K562 (cell line): Measurements from ENCODE around the gene IL18RAP. TPM values are rescaled to one million over a fixed set of nuclear protein-coding genes. Genes with fewer than 3 reads are reported as not detected.

Experiments used
- ATAC-seq: fragments of 200-7000 bp; cut with Tn5 transposase; 3 replicates; pipeline ENCODE4 v1.9.1; 2020; ENCODE audit warnings: moderate library complexity
- BruUV-seq: library from RNA; stranded (reverse); fragments of 400-500 nt; replicated peaks from 2 replicates; lab custom pipeline; 2021; lab: Mats Ljungman, UMichigan
- CTCF ChIA-PET: fragments of 300-600 bp; formaldehyde crosslinking; extraction: SDS; loops from one replicate; lab custom pipeline; 2021; ENCODE audit warnings: low intra/inter-chr PET ratio; lab: Yijun Ruan, JAX
- POLR2A ChIA-PET: fragments of 300-600, 350-650 bp; sonication (Branson Sonifier 250); formaldehyde crosslinking; extraction: SDS; loops from one replicate; lab custom pipeline; 2021; ENCODE audit warnings: antibody characterized with exemption, inconsistent platforms; lab: Yijun Ruan, JAX
- DNase-seq, 4 experiments: peaks; one replicate each; pipeline versions ENCODE4 v3.0.0 to v3.0.0-alpha.2; 2011 to 2018; ENCODE audit warnings: low spot score in 3 of 4, mixed read lengths in 3 of 4; ENCODE audit errors: extremely low read depth in 1 of 4
- FAIRE-seq: peaks from 2 replicates; lab custom pipeline; 2011; peaks lifted over from hg19 to GRCh38; lab: Jason Lieb, UNC
- H2AFZ ChIP-seq: 2 replicates; pipeline ENCODE4 v1.6.0; 2011; ENCODE audit warnings: low read depth, low read length, control low read depth, inconsistent platforms
- H3K27ac ChIP-seq: fragments of 200-600 bp; 3 replicates; pipeline ENCODE4 v1.8.0; 2011; ENCODE audit warnings: low read depth, mild to moderate bottlenecking, control low read depth, inconsistent platforms, low read length, moderate library complexity, mixed read lengths; ENCODE audit errors: extremely low read depth
- H3K27me3 ChIP-seq, 2 experiments: fragments of 300-600 bp in 1 of 2; 2 replicates in 1 of 2; 3 replicates in 1 of 2; pipeline versions ENCODE4 v1.6.0 to v1.8.0; 2011; ENCODE audit warnings: inconsistent platforms in 2 of 2, low read length in 2 of 2, mild to moderate bottlenecking in 1 of 2, mixed read lengths in 1 of 2, moderate library complexity in 1 of 2; ENCODE audit not compliant: control insufficient read depth in 2 of 2, insufficient read depth in 2 of 2
- H3K36me3 ChIP-seq: fragments of 300-600 bp; 3 replicates; pipeline ENCODE4 v1.8.0; 2011; ENCODE audit warnings: mild to moderate bottlenecking, low read length, inconsistent platforms; ENCODE audit not compliant: control insufficient read depth, insufficient read depth
- H3K4me1 ChIP-seq, 2 experiments: fragments of 200-600 bp in 1 of 2; replicated peaks in 1 of 2; 2 replicates in 1 of 2; 3 replicates in 1 of 2; pipeline versions ENCODE4 v1.5.1 to v1.8.0; 2011; ENCODE audit warnings: inconsistent platforms in 2 of 2, low read length in 2 of 2, mild to moderate bottlenecking in 1 of 2, mixed read lengths in 1 of 2, moderate library complexity in 1 of 2; ENCODE audit not compliant: control insufficient read depth in 2 of 2, insufficient read depth in 2 of 2
- H3K4me2 ChIP-seq: 2 replicates; pipeline ENCODE4 v1.6.1; 2011; ENCODE audit warnings: low read length, control low read depth, inconsistent platforms, mixed read lengths; ENCODE audit not compliant: insufficient read depth
- H3K4me3 ChIP-seq: fragments of 200-600 bp; sonication (generic), shearing (Covaris generic); 2 replicates; pipeline ENCODE4 v1.5.1; 2016; ENCODE audit warnings: control low read depth, inconsistent platforms
- H3K79me2 ChIP-seq: fragments of 200-600 bp; 3 replicates; pipeline ENCODE4 v1.8.0; 2011; ENCODE audit warnings: low read length, inconsistent platforms; ENCODE audit not compliant: control insufficient read depth, insufficient read depth
- H3K9ac ChIP-seq, 2 experiments: 2 replicates each; pipeline versions ENCODE4 v1.6.0 to v1.6.1; 2011; ENCODE audit warnings: low read depth in 2 of 2, low read length in 2 of 2, control low read depth in 1 of 2, inconsistent platforms in 1 of 2, mild to moderate bottlenecking in 1 of 2, mixed read lengths in 1 of 2; ENCODE audit not compliant: insufficient read depth in 1 of 2
- H3K9me1 ChIP-seq: one replicate; pipeline ENCODE4 v1.6.0; 2011; ENCODE audit warnings: inconsistent platforms, mild to moderate bottlenecking, low read length, moderate library complexity; ENCODE audit not compliant: control insufficient read depth, insufficient read depth
- H3K9me3 ChIP-seq: replicated peaks from 2 replicates; pipeline ENCODE4 v1.5.1; 2011; ENCODE audit warnings: low read depth, low read length, inconsistent platforms; ENCODE audit not compliant: control insufficient read depth, insufficient read depth
- H4K20me1 ChIP-seq: replicated peaks from 2 replicates; pipeline ENCODE4 v1.6.1; 2011; ENCODE audit warnings: low read length, inconsistent platforms, mixed read lengths; ENCODE audit not compliant: control insufficient read depth, insufficient read depth
- AFF4 ChIP-seq: sonication (generic); formaldehyde crosslinking; IDR thresholded peaks from 2 replicates; pipeline ENCODE4 v1.8.0; 2023; ENCODE audit warnings: mild to moderate bottlenecking, missing genetic modification reagents
- ARID1B ChIP-seq: fragments of 450-650 bp; IDR thresholded peaks from 2 replicates; pipeline ENCODE4 v1.6.1; 2016; ENCODE audit warnings: antibody characterized with exemption, mild to moderate bottlenecking, inconsistent platforms
- CAMTA2 ChIP-seq: fragments of 250-450 bp; sonication (Bioruptor Pico); conservative IDR thresholded peaks from 2 replicates; pipeline ENCODE4 v1.5.1; 2022
- CREBBP ChIP-seq: IDR thresholded peaks from one replicate; pipeline ENCODE4 v1.6.1; 2012; ENCODE audit warnings: low read depth, mild to moderate bottlenecking, control low read depth, inconsistent platforms, low read length
- DLX4 ChIP-seq: fragments of 250-450 bp; sonication (Bioruptor Pico); IDR thresholded peaks from 2 replicates; pipeline ENCODE4 v1.6.1; 2021; ENCODE audit warnings: mild to moderate bottlenecking
- FOXP1 ChIP-seq: sonication (generic); formaldehyde crosslinking; IDR thresholded peaks from 2 replicates; pipeline ENCODE4 v1.8.0; 2022; ENCODE audit warnings: mild to moderate bottlenecking, missing genetic modification reagents
- HMGN3 ChIP-seq: IDR thresholded peaks from 2 replicates; pipeline ENCODE4 v1.6.1; 2011; ENCODE audit warnings: borderline replicate concordance, low read depth, mild to moderate bottlenecking, mixed read lengths, low read length; ENCODE audit not compliant: insufficient read length; ENCODE audit errors: extremely low read depth
- LARP7 ChIP-seq: fragments of 450-650 bp; IDR thresholded peaks from 2 replicates; pipeline ENCODE4 v1.6.1; 2016
- LEF1 ChIP-seq: fragments of 450-650 bp; IDR thresholded peaks from 2 replicates; pipeline ENCODE4 v1.6.1; 2016; ENCODE audit warnings: mild to moderate bottlenecking
- MTA1 ChIP-seq: fragments of 450-650 bp; IDR thresholded peaks from 2 replicates; pipeline ENCODE4 v1.6.1; 2017; ENCODE audit warnings: borderline replicate concordance
- RNF219 ChIP-seq: fragments of 250-450 bp; sonication (Bioruptor Pico); IDR thresholded peaks from 2 replicates; pipeline ENCODE4 v1.5.0; 2022; ENCODE audit warnings: mild to moderate bottlenecking
- THAP7 ChIP-seq: fragments of 250-450 bp; sonication (Bioruptor Pico); IDR thresholded peaks from 2 replicates; pipeline ENCODE4 v1.5.0; 2021
- ZNF740 ChIP-seq, 3 experiments: fragments of 200-800 bp in 1 of 3; sonication (Bioruptor generic) in 1 of 3; sonication (generic) in 1 of 3; formaldehyde crosslinking in 1 of 3; IDR thresholded peaks; 2 replicates each; pipeline versions ENCODE4 v1.6.1 to v1.8.0; 2016 to 2022; ENCODE audit warnings: mild to moderate bottlenecking in 2 of 3, missing compliant biosample characterization in 2 of 3, missing genetic modification characterization in 2 of 3, missing genetic modification reagents in 1 of 3
- WGBS: fragments of 100-300 bp; shearing (Covaris generic); methylation state at CpG from one replicate; pipeline ENCODE4 v1.1.6; 2016; ENCODE audit warnings: low coverage, mixed read lengths; ENCODE audit not compliant: insufficient coverage; ENCODE audit errors: missing lambda C conversion rate; 5-methylcytosine and 5-hydroxymethylcytosine counted together
- in situ Hi-C: fragments of 300-500 bp; cut with MboI; formaldehyde crosslinking; loops from 4 replicates; pipeline ENCODE4 v1.15.0; 2018; ENCODE audit warnings: inconsistent platforms, mixed read lengths
- intact Hi-C: fragments of 100-400 bp; cut with micrococcal nuclease; formaldehyde crosslinking; loops from 2 replicates; pipeline ENCODE4 v1.14.2; 2022
- polyA plus RNA-seq, 8 experiments: library from polyadenylated mRNA; depleted of rRNA in 4 of 8; stranded (reverse) in 5 of 8; unstranded in 3 of 8; fragments of >200 nt; fragmentation: Nextera tagmentation in 2 of 8; fragmentation: Illumina TruSeq in 1 of 8; extraction: Ambion mirVana in 2 of 8; extraction: Trizol in 1 of 8; gene quantifications; 2 replicates each; pipeline versions ENCODE4 v1.2.1 to v1.2.3, GENCODE V29; 2011 to 2014; ENCODE audit warnings: inconsistent platforms in 1 of 8, missing spikeins in 1 of 8
- total RNA-seq, 7 experiments: library from RNA; depleted of rRNA in 6 of 7; stranded (reverse); fragments of >200 nt in 6 of 7; fragmentation: Illumina TruSeq in 2 of 7; extraction: Trizol in 2 of 7; gene quantifications; 2 replicates each; pipeline versions ENCODE4 v1.2.1 to v1.2.3, GENCODE V29; 2011 to 2021; ENCODE audit warnings: low replicate concordance in 1 of 7

The IL18RAP gene
- total and polyA plus RNA-seq, 9 of the 15 experiments (the other 6 are each of a cell fraction or from before 2014, with no cell fraction given) = 1.1 to 20.5 (median 5.8) TPM

- ATAC-seq (no peak), DNase-seq (no peak), FAIRE-seq (no peak)
- Histone ChIP-seq H2AFZ (no peak overlapping the region), H3K36me3 (no peaks in the 10 kb centered on the region), H3K4me3 (no peak overlapping the region), H3K27ac (no peak overlapping the region), H3K79me2 (no peaks in the 10 kb centered on the region), H3K4me2 (no peak overlapping the region), H4K20me1 (no peaks in the 10 kb centered on the region), H3K9ac (no peak overlapping the region), H3K27me3 (peaks cover 5 to 29% of the 10 kb centered on the region in 2 experiments; a peak in 4 of 5 replicates), H3K9me3 (no peaks in the 10 kb centered on the region), H3K9me1 (no peaks in the 10 kb centered on the region), H3K4me1 (peaks cover 0 to 9% of the 10 kb centered on the region in 2 experiments; a peak in 4 of 5 replicates)
- 7% methylated on average over 7 of the region's 7 CpGs for WGBS
- intact Hi-C loops = no loop called here
- POLR2A ChIA-PET = no interaction called here
- no TSS peak for BruUV-seq
- in situ Hi-C loops = no loop called here
- CTCF ChIA-PET = interaction anchor here (0.7 kb wide), 1 partner anchor 498 kb away, joined by 3 read pairs; no protein-coding TSS in a partner anchor
- TF ChIP-seq ARID1B = no peak
- TF ChIP-seq CREBBP = no peak
- TF ChIP-seq THAP7 (CRISPR knock-in tag) = no peak
- TF ChIP-seq HMGN3 = no peak
- TF ChIP-seq ZNF740 (CRISPR knock-in tag; IDR thresholded peaks at IDR 0.05) = no peak
- TF ChIP-seq ZNF740 (tag; IDR thresholded peaks at IDR 0.05) = no peak
- no peak for TF ChIP-seq LARP7
- no peak for TF ChIP-seq RNF219 (CRISPR knock-in tag)
- TF ChIP-seq LEF1 = no peak
- TF ChIP-seq FOXP1 = no peak
- no peak for TF ChIP-seq AFF4
- no peak for TF ChIP-seq DLX4 (CRISPR knock-in tag)
- no peak for TF ChIP-seq MTA1
- no peak for TF ChIP-seq CAMTA2 (CRISPR knock-in tag)
Measured at GRCh38 chr2:102481931-102482330, 59.0 kb downstream of the IL18RAP start.
